GM12878 (cell line): Measurements from ENCODE around the gene DEF6. TPM values are rescaled to one million over a fixed set of nuclear protein-coding genes. Genes with fewer than 3 reads are reported as not detected.

ENCODE experiments used
- ATAC-seq: fragments of 200-7000 bp; cut with Tn5 transposase; 3 replicates; pipeline ENCODE4 v1.9.1; 2020; ENCODE audit warnings: mild to moderate bottlenecking, moderate library complexity
- BruUV-seq: library from RNA; stranded (reverse); fragments of 400-500 nt; replicated peaks from 2 replicates; lab custom pipeline; 2021; lab: Mats Ljungman, UMichigan
- CTCF ChIA-PET: fragments of 300-600 bp; sonication (Branson Sonifier 250); formaldehyde crosslinking; extraction: SDS; loops from one replicate; lab custom pipeline; 2021; ENCODE audit warnings: inconsistent platforms; lab: Yijun Ruan, JAX
- POLR2A ChIA-PET: fragments of 350-600 bp; formaldehyde crosslinking; extraction: SDS; loops from one replicate; lab custom pipeline; 2021; ENCODE audit warnings: inconsistent platforms; lab: Charles Lee
- RAD21 ChIA-PET: fragments of 300-600 bp; sonication (Branson Sonifier 250); formaldehyde crosslinking; loops from one replicate; lab custom pipeline; 2023; ENCODE audit warnings: antibody characterized with exemption; ENCODE audit not compliant: unreplicated experiment; lab: Charles Lee
- SMC1A ChIA-PET: fragments of 300-600 bp; sonication (Branson Sonifier 250); formaldehyde crosslinking; loops from one replicate; lab custom pipeline; 2023; ENCODE audit not compliant: unreplicated experiment, uncharacterized antibody; lab: Charles Lee
- DNase-seq: peaks from one replicate; pipeline ENCODE4 v3.0.0-alpha.2; 2011; ENCODE audit warnings: low read depth, low spot score
- FAIRE-seq: peaks from 3 replicates; lab custom pipeline; 2011; peaks lifted over from hg19 to GRCh38; lab: Jason Lieb, UNC
- H2AFZ ChIP-seq: 2 replicates; pipeline ENCODE4 v1.6.0; 2011; ENCODE audit warnings: low read depth, low read length, control low read depth; ENCODE audit not compliant: control insufficient read depth
- H3K27ac ChIP-seq: 2 replicates; pipeline ENCODE4 v1.5.1; 2011; ENCODE audit warnings: control low read depth; ENCODE audit not compliant: control insufficient read depth, insufficient read depth
- H3K27me3 ChIP-seq, 2 experiments: replicated peaks in 1 of 2; 2 replicates each; pipeline versions ENCODE4 v1.6.0 to v1.6.1; 2011; ENCODE audit warnings: low read length in 1 of 2; ENCODE audit not compliant: control insufficient read depth in 2 of 2, insufficient read depth in 2 of 2
- H3K36me3 ChIP-seq, 2 experiments: 2 replicates each; pipeline ENCODE4 v1.5.1; 2011; ENCODE audit warnings: low read length in 1 of 2; ENCODE audit not compliant: control insufficient read depth in 2 of 2, insufficient read depth in 2 of 2
- H3K4me1 ChIP-seq: 2 replicates; pipeline ENCODE4 v1.6.1; 2011; ENCODE audit warnings: mild to moderate bottlenecking, low read length, moderate library complexity, mixed read lengths; ENCODE audit not compliant: control insufficient read depth, insufficient read depth
- H3K4me2 ChIP-seq: 2 replicates; pipeline ENCODE4 v1.6.0; 2011; ENCODE audit warnings: control low read depth; ENCODE audit not compliant: control insufficient read depth, insufficient read depth
- H3K4me3 ChIP-seq: fragments of 200-600 bp; sonication (generic); 2 replicates; pipeline ENCODE4 v1.5.1; 2016
- H3K79me2 ChIP-seq: 2 replicates; pipeline ENCODE4 v1.6.0; 2011; ENCODE audit warnings: low read length; ENCODE audit not compliant: control insufficient read depth, insufficient read depth
- H3K9ac ChIP-seq: 2 replicates; pipeline ENCODE4 v1.8.0; 2011; ENCODE audit warnings: low read length, control low read depth, mixed read lengths; ENCODE audit not compliant: control insufficient read depth, insufficient read depth
- H3K9me3 ChIP-seq: replicated peaks from 3 replicates; pipeline ENCODE4 v1.5.1; 2011; ENCODE audit warnings: mild to moderate bottlenecking, low read length; ENCODE audit not compliant: control insufficient read depth, insufficient read depth
- H4K20me1 ChIP-seq: 2 replicates; pipeline ENCODE4 v1.6.0; 2011; ENCODE audit not compliant: control insufficient read depth, insufficient read depth
- BMI1 ChIP-seq: fragments of 450-650 bp; IDR thresholded peaks from 2 replicates; pipeline ENCODE4 v1.6.1; 2016; ENCODE audit warnings: mild to moderate bottlenecking, moderate library complexity, borderline replicate concordance
- HCFC1 ChIP-seq: fragments of 150-350 bp; IDR thresholded peaks from 2 replicates; pipeline ENCODE4 v1.6.1; 2014; ENCODE audit warnings: low read length
- HDGF ChIP-seq: fragments of 450-650 bp; IDR thresholded peaks from 2 replicates; pipeline ENCODE4 v1.6.1; 2016; ENCODE audit warnings: antibody characterized with exemption
- IRF4 ChIP-seq: IDR thresholded peaks from 2 replicates; pipeline ENCODE4 v1.6.1; 2011; ENCODE audit warnings: low read depth, low read length
- JUND ChIP-seq: IDR thresholded peaks from 2 replicates; pipeline ENCODE4 v1.6.1; 2012; ENCODE audit warnings: low read depth, mild to moderate bottlenecking, low read length, improper control_type of control experiment, moderate library complexity
- KDM1A ChIP-seq: fragments of 200-600 bp; sonication (generic); IDR thresholded peaks from 2 replicates; pipeline ENCODE4 v1.6.1; 2016; ENCODE audit warnings: borderline replicate concordance
- MEF2B ChIP-seq: fragments of 450-650 bp; IDR thresholded peaks from 2 replicates; pipeline ENCODE4 v1.6.1; 2018; ENCODE audit warnings: mild to moderate bottlenecking, moderate library complexity; ENCODE audit not compliant: partially characterized antibody, poor library complexity, severe bottlenecking
- NBN ChIP-seq: fragments of 450-650 bp; IDR thresholded peaks from 2 replicates; pipeline ENCODE4 v1.6.1; 2016
- PML ChIP-seq: IDR thresholded peaks from 2 replicates; pipeline ENCODE4 v1.6.1; 2012; ENCODE audit warnings: low read length, inconsistent platforms
- STAT3 ChIP-seq: IDR thresholded peaks from 2 replicates; pipeline ENCODE4 v1.6.1; 2011; ENCODE audit warnings: low read depth, low read length, improper control_type of control experiment
- SUZ12 ChIP-seq: fragments of 200-600 bp; sonication (generic); IDR thresholded peaks from one replicate; pipeline ENCODE4 v1.6.1; 2018; ENCODE audit warnings: antibody characterized with exemption, mild to moderate bottlenecking; ENCODE audit not compliant: unreplicated experiment
- TBL1XR1 ChIP-seq: IDR thresholded peaks from 2 replicates; pipeline ENCODE4 v1.6.1; 2012; ENCODE audit warnings: low read depth, low read length, improper control_type of control experiment
- WGBS: methylation state at CpG from one replicate; pipeline ENCODE4 v1.1.6; 2016; ENCODE audit warnings: low lambda C conversion rate; ENCODE audit not compliant: insufficient replicate concordance, insufficient coverage; ENCODE audit errors: missing lambda C conversion rate; 5-methylcytosine and 5-hydroxymethylcytosine counted together
- in situ Hi-C: fragments of 300-500 bp; cut with MboI; formaldehyde crosslinking; loops from 9 replicates; pipeline ENCODE4 v1.14.3; 2018; ENCODE audit warnings: mixed read lengths
- intact Hi-C: fragments of 100-400 bp; cut with micrococcal nuclease; formaldehyde crosslinking; loops from one replicate; pipeline ENCODE4 v1.14.2; 2022; ENCODE audit not compliant: unreplicated experiment
- polyA plus RNA-seq, 11 experiments: library from polyadenylated mRNA; depleted of rRNA in 4 of 11; unstranded in 6 of 11; stranded (reverse) in 5 of 11; fragments of >200 nt; fragmentation: Nextera tagmentation in 4 of 11; fragmentation: Illumina TruSeq in 1 of 11; extraction: Ambion mirVana in 4 of 11; extraction: Trizol in 1 of 11; gene quantifications; 1 replicate in 1 of 11; 2 replicates in 10 of 11; pipeline versions ENCODE4 v1.2.1 to v1.2.3, GENCODE V29; 2011 to 2016; ENCODE audit warnings: inconsistent platforms in 2 of 11, missing spikeins in 2 of 11, low read depth in 1 of 11
- total RNA-seq, 4 experiments: library from RNA; depleted of rRNA in 3 of 4; stranded (reverse); fragments of >200 nt in 3 of 4; fragmentation: Illumina TruSeq in 1 of 4; extraction: Trizol in 1 of 4; gene quantifications; 2 replicates each; pipeline versions ENCODE4 v1.2.1 to v1.2.3, GENCODE V29; 2013 to 2021
- TF ChIP-seq, protein P1 (sequence below): fragments of 450-650 bp; formaldehyde crosslinking; IDR thresholded peaks from 2 replicates; pipeline ENCODE4 v1.4.0; 2022; ENCODE audit warnings: mild to moderate bottlenecking, moderate library complexity
- TF ChIP-seq, protein P2 (sequence below): fragments of 450-650 bp; formaldehyde crosslinking; IDR thresholded peaks from 2 replicates; pipeline ENCODE4 v1.4.0; 2020; ENCODE audit warnings: mild to moderate bottlenecking, moderate library complexity
- TF ChIP-seq, protein P3 (sequence below): fragments of 450-650 bp; IDR thresholded peaks from 2 replicates; pipeline ENCODE4 v1.6.1; 2017; ENCODE audit warnings: mild to moderate bottlenecking

The DEF6 gene
- total and polyA plus RNA-seq, 10 of the 15 experiments (the other 5 are each of a cell fraction or from before 2014, with no cell fraction given) = 3.3 to 69.5 (median 48.8) TPM

DNA sequence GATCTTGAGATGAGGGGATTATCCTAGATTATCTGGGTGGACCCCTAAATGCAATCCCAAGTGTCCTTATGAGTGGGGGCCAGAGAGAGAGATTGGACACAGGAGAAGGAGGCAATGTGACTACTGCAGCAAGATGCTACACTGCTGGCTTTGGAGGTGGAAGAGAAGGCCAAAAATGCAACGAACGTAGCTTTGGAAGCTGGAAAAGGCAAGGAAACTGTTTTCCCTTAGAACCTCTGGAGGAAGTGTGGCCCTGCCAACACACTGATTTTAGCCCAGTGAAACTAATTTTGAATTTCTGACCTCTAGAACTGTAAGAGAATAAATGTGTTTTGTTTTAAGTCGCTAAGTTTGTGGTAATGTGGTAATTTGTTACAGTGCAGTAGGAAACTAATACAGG, 60.5 kb downstream of the DEF6 start:
- Histone ChIP-seq H2AFZ (no peak overlapping the region), H3K27me3 (no peaks in the 10 kb centered on the region), H3K79me2 (peaks cover 1% of the 10 kb centered on the region; the same call in 1 of the 2 replicates), H3K27ac (no peak overlapping the region), H3K4me1 (peaks cover 4% of the 10 kb centered on the region; the same call in 1 of the 2 replicates), H3K9ac (no peak overlapping the region), H3K4me2 (no peak overlapping the region), H3K9me3 (no peaks in the 10 kb centered on the region)
- ChIA-PET RAD21 (no interaction called here), CTCF (no interaction called here)
- BruUV-seq = no TSS peak
- no peak for ATAC-seq
- WGBS = 94% methylated on average over 3 of the region's 3 CpGs
- intact Hi-C loops = no loop called here
- TF ChIP-seq HDGF = no peak
- no peak for TF ChIP-seq STAT3
- TF ChIP-seq, protein P1, sequence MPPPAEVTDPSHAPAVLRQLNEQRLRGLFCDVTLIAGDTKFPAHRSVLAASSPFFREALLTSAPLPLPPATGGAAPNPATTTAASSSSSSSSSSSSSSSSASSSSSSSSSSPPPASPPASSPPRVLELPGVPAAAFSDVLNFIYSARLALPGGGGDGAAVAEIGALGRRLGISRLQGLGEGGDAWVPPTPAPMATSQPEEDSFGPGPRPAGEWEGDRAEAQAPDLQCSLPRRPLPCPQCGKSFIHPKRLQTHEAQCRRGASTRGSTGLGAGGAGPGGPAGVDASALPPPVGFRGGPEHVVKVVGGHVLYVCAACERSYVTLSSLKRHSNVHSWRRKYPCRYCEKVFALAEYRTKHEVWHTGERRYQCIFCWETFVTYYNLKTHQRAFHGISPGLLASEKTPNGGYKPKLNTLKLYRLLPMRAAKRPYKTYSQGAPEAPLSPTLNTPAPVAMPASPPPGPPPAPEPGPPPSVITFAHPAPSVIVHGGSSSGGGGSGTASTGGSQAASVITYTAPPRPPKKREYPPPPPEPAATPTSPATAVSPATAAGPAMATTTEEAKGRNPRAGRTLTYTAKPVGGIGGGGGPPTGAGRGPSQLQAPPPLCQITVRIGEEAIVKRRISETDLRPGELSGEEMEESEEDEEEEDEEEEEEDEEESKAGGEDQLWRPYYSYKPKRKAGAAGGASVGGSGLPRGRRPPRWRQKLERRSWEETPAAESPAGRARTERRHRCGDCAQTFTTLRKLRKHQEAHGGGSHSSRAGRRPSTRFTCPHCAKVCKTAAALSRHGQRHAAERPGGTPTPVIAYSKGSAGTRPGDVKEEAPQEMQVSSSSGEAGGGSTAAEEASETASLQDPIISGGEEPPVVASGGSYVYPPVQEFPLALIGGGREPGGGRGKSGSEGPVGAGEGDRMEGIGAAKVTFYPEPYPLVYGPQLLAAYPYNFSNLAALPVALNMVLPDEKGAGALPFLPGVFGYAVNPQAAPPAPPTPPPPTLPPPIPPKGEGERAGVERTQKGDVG (CRISPR knock-in tag) = no peak
- TF ChIP-seq, protein P2, sequence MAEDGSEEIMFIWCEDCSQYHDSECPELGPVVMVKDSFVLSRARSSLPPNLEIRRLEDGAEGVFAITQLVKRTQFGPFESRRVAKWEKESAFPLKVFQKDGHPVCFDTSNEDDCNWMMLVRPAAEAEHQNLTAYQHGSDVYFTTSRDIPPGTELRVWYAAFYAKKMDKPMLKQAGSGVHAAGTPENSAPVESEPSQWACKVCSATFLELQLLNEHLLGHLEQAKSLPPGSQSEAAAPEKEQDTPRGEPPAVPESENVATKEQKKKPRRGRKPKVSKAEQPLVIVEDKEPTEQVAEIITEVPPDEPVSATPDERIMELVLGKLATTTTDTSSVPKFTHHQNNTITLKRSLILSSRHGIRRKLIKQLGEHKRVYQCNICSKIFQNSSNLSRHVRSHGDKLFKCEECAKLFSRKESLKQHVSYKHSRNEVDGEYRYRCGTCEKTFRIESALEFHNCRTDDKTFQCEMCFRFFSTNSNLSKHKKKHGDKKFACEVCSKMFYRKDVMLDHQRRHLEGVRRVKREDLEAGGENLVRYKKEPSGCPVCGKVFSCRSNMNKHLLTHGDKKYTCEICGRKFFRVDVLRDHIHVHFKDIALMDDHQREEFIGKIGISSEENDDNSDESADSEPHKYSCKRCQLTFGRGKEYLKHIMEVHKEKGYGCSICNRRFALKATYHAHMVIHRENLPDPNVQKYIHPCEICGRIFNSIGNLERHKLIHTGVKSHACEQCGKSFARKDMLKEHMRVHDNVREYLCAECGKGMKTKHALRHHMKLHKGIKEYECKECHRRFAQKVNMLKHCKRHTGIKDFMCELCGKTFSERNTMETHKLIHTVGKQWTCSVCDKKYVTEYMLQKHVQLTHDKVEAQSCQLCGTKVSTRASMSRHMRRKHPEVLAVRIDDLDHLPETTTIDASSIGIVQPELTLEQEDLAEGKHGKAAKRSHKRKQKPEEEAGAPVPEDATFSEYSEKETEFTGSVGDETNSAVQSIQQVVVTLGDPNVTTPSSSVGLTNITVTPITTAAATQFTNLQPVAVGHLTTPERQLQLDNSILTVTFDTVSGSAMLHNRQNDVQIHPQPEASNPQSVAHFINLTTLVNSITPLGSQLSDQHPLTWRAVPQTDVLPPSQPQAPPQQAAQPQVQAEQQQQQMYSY = no peak
- TF ChIP-seq, protein P3, sequence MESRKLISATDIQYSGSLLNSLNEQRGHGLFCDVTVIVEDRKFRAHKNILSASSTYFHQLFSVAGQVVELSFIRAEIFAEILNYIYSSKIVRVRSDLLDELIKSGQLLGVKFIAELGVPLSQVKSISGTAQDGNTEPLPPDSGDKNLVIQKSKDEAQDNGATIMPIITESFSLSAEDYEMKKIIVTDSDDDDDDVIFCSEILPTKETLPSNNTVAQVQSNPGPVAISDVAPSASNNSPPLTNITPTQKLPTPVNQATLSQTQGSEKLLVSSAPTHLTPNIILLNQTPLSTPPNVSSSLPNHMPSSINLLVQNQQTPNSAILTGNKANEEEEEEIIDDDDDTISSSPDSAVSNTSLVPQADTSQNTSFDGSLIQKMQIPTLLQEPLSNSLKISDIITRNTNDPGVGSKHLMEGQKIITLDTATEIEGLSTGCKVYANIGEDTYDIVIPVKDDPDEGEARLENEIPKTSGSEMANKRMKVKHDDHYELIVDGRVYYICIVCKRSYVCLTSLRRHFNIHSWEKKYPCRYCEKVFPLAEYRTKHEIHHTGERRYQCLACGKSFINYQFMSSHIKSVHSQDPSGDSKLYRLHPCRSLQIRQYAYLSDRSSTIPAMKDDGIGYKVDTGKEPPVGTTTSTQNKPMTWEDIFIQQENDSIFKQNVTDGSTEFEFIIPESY = no peak
- no peak for TF ChIP-seq JUND
- no peak for TF ChIP-seq NBN
- TF ChIP-seq HCFC1 = no peak
- TF ChIP-seq IRF4 = no peak
- no peak for TF ChIP-seq MEF2B
- no peak for TF ChIP-seq KDM1A
- TF ChIP-seq TBL1XR1 = no peak
- no peak for TF ChIP-seq SUZ12
- no peak for TF ChIP-seq PML
- TF ChIP-seq BMI1 = no peak
- TF ChIP-seq, all 136 proteins: peak for 0
- POLR2A ChIA-PET = no interaction called here
- DNase-seq (no peak), FAIRE-seq (no peak)
- in situ Hi-C loops = no loop called here
- Histone ChIP-seq H3K36me3 (peaks cover 3 to 14% of the 10 kb centered on the region in 2 experiments; a peak in 3 of 4 replicates), H4K20me1 (no peaks in the 10 kb centered on the region), H3K4me3 (no peak overlapping the region)
- SMC1A ChIA-PET = no interaction called here
